Suprapubic skin (tissue), 4 donors: Measurements from ENCODE around the gene TMEM178B.

Source experiments
- POLR2A ChIP-seq, 2 donors: fragments of 450-650 bp; IDR thresholded peaks; one replicate each; pipeline ENCODE4 v1.6.1; 2017; ENCODE audit warnings: antibody characterized with exemption in 2 of 2, mild to moderate bottlenecking in 2 of 2, moderate library complexity in 2 of 2
- POLR2AphosphoS5 ChIP-seq, 3 donors: sonication (generic); formaldehyde crosslinking; IDR thresholded peaks; one replicate each; pipeline ENCODE4 v1.6.1; 2017; ENCODE audit warnings: antibody characterized with exemption in 3 of 3
- TF ChIP-seq, protein P1 (sequence below), 2 donors: fragments of 200-600 bp in 1 of 2; fragments of 450-650 bp in 1 of 2; sonication (generic) in 1 of 2; IDR thresholded peaks; one replicate each; pipeline ENCODE4 v1.5.1; 2016 to 2019; ENCODE audit warnings: antibody characterized with exemption in 2 of 2, mild to moderate bottlenecking in 1 of 2, moderate library complexity in 1 of 2

- TF ChIP-seq, protein P1, sequence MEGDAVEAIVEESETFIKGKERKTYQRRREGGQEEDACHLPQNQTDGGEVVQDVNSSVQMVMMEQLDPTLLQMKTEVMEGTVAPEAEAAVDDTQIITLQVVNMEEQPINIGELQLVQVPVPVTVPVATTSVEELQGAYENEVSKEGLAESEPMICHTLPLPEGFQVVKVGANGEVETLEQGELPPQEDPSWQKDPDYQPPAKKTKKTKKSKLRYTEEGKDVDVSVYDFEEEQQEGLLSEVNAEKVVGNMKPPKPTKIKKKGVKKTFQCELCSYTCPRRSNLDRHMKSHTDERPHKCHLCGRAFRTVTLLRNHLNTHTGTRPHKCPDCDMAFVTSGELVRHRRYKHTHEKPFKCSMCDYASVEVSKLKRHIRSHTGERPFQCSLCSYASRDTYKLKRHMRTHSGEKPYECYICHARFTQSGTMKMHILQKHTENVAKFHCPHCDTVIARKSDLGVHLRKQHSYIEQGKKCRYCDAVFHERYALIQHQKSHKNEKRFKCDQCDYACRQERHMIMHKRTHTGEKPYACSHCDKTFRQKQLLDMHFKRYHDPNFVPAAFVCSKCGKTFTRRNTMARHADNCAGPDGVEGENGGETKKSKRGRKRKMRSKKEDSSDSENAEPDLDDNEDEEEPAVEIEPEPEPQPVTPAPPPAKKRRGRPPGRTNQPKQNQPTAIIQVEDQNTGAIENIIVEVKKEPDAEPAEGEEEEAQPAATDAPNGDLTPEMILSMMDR (IDR thresholded peaks at IDR 0.05): no peak
- TF ChIP-seq POLR2A (IDR thresholded peaks at IDR 0.05) (no peak), POLR2AphosphoS5 (IDR thresholded peaks at IDR 0.05) (no peak)
These were observed 452.2 kb downstream of the TMEM178B start for GRCh38 chr7:141525973-141526514.
